Measurements from ENCODE around the gene SMC3.
A peak's percentile ranks its signal among the peaks of the same experiment; 100 is the strongest.

- no peak for TF ChIP-seq RCOR1 (IDR thresholded peaks at IDR 0.05; ENCODE audit: low read length)
- TF ChIP-seq RAD21 (IDR thresholded peaks at IDR 0.05; ENCODE audit: low read length): peak; percentile 58
- TF ChIP-seq, protein P1, sequence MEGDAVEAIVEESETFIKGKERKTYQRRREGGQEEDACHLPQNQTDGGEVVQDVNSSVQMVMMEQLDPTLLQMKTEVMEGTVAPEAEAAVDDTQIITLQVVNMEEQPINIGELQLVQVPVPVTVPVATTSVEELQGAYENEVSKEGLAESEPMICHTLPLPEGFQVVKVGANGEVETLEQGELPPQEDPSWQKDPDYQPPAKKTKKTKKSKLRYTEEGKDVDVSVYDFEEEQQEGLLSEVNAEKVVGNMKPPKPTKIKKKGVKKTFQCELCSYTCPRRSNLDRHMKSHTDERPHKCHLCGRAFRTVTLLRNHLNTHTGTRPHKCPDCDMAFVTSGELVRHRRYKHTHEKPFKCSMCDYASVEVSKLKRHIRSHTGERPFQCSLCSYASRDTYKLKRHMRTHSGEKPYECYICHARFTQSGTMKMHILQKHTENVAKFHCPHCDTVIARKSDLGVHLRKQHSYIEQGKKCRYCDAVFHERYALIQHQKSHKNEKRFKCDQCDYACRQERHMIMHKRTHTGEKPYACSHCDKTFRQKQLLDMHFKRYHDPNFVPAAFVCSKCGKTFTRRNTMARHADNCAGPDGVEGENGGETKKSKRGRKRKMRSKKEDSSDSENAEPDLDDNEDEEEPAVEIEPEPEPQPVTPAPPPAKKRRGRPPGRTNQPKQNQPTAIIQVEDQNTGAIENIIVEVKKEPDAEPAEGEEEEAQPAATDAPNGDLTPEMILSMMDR (IDR thresholded peaks at IDR 0.05): peak; percentile 77
- TF ChIP-seq JUND (IDR thresholded peaks at IDR 0.05): no peak
- no peak for TF ChIP-seq POLR2AphosphoS5 (IDR thresholded peaks at IDR 0.05; ENCODE audit: low read depth, low read length)
- no peak for TF ChIP-seq FOXM1 (IDR thresholded peaks at IDR 0.05; ENCODE audit: low read depth)
- TF ChIP-seq EP300 (IDR thresholded peaks at IDR 0.05; ENCODE audit: borderline replicate concordance in 1 of 2, low read depth in 1 of 2, low read length in 1 of 2): no peak
Measured at GRCh38 chr10:110600487-110601101, 33.1 kb downstream of the SMC3 start.

Data from SK-N-SH (cell line).